Measurements from ENCODE around the gene SLC38A9. TPM values are rescaled to one million over a fixed set of nuclear protein-coding genes. Genes with fewer than 3 reads are reported as not detected.

SLC38A9 gene
- total and polyA plus RNA-seq, 2 of the 8 experiments (the other 6 are each of a cell fraction or from before 2014, with no cell fraction given) = 29.2 to 43.7 TPM

- TF ChIP-seq RBBP5 (IDR thresholded peaks at IDR 0.05; ENCODE audit: borderline replicate concordance, low read depth, low read length) (no peak), YY1 (IDR thresholded peaks at IDR 0.05; ENCODE audit: low read depth, low read length) (no peak), BACH1 (IDR thresholded peaks at IDR 0.05; ENCODE audit: low read length) (no peak), SP2 (IDR thresholded peaks at IDR 0.05; ENCODE audit: low read length) (no peak)
Observed at GRCh38 chr5:55620009-55620765, 91.9 kb downstream of the SLC38A9 start (continued).

Data from H1 (cell line).